Upper lobe of left lung (tissue), 4 donors: ENCODE measurements around the gene RPS15A.

ENCODE experiments used
- POLR2A ChIP-seq, 4 donors: fragments of 450-650 bp; IDR thresholded peaks; one replicate each; pipeline ENCODE4 v1.5.1; 2016 to 2017; ENCODE audit warnings: antibody characterized with exemption in 4 of 4, mild to moderate bottlenecking in 2 of 4
- TF ChIP-seq, protein P1 (sequence below), 6 experiments: fragments of 450-650 bp in 4 of 6; fragments of 200-600 bp in 2 of 6; sonication (generic) in 2 of 6; IDR thresholded peaks; one replicate each; pipeline ENCODE4 v1.5.1; 2016 to 2019; ENCODE audit warnings: antibody characterized with exemption in 6 of 6

DNA sequence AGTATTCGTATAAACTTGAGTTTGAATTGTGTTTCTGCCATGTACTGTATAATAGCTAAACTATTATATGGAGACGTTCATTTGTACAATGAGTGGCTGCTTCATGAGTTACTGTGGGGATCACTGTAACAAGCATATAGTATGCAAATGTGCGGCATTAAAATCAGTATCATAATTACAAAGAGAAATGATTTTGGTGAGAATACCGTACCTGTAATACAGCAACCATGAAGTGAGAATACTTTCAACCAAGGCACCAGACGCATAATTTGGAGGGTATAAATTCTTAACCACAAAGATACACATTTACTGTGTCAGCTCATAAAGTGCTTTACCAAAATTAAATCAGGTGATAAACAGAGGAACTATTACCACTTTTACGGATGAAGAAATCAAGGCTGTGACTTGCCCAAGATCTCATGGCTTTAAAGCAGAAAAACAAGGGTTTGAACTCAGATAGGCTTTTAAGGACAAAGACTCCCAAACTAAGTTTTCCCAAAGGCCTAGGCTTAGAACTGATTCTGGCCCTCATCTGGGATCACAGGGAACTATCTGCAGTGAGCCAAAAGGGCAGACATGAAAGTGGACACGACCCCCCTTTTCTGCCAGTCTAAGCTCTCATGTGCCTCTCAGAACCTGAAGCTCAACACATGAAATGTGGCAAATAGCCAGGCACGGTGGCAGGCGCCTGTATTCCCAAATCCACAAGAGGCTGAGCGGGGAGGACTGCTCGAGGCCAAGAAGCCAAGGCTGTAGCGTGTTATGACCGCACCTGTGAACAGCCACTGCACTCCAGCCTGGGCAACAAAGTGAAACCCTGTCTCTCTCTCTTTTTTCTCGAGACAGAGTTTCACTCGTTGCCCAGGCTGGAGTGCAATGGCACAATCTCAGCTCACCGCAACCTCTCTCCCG is 6.4 kb downstream of the RPS15A start:
- TF ChIP-seq, protein P1, sequence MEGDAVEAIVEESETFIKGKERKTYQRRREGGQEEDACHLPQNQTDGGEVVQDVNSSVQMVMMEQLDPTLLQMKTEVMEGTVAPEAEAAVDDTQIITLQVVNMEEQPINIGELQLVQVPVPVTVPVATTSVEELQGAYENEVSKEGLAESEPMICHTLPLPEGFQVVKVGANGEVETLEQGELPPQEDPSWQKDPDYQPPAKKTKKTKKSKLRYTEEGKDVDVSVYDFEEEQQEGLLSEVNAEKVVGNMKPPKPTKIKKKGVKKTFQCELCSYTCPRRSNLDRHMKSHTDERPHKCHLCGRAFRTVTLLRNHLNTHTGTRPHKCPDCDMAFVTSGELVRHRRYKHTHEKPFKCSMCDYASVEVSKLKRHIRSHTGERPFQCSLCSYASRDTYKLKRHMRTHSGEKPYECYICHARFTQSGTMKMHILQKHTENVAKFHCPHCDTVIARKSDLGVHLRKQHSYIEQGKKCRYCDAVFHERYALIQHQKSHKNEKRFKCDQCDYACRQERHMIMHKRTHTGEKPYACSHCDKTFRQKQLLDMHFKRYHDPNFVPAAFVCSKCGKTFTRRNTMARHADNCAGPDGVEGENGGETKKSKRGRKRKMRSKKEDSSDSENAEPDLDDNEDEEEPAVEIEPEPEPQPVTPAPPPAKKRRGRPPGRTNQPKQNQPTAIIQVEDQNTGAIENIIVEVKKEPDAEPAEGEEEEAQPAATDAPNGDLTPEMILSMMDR (IDR thresholded peaks at IDR 0.05): no peak
- TF ChIP-seq POLR2A (IDR thresholded peaks at IDR 0.05): no peak
